Right atrium auricular region (tissue), 2 donors: ENCODE results near the gene NIPAL1. TPM values are rescaled to one million over a fixed set of nuclear protein-coding genes. Genes with fewer than 3 reads are reported as not detected.

Experiments
- DNase-seq: peaks from one replicate; pipeline ENCODE4 v3.0.0-alpha.2; 2019; ENCODE audit warnings: low spot score
- H3K27ac ChIP-seq, 2 donors: fragments of 200-600 bp; sonication (generic); 1 replicate in 1 of 2; 2 replicates in 1 of 2; pipeline ENCODE4 v1.5.1; 2016 to 2019
- H3K27me3 ChIP-seq, 2 donors: fragments of 200-600 bp; sonication (generic); one replicate each; pipeline versions ENCODE4 v1.5.1 to v1.6.0; 2017 to 2019
- H3K36me3 ChIP-seq: fragments of 200-600 bp; sonication (generic); one replicate; pipeline ENCODE4 v1.5.1; 2016
- H3K4me1 ChIP-seq, 2 donors: fragments of 200-600 bp; sonication (generic); one replicate each; pipeline versions ENCODE4 v1.5.1 to v1.6.0; 2017 to 2019
- H3K4me3 ChIP-seq, 2 donors: fragments of 200-600 bp; sonication (generic); 1 replicate in 1 of 2; 2 replicates in 1 of 2; pipeline ENCODE4 v1.5.1; 2017 to 2019; ENCODE audit warnings: mild to moderate bottlenecking in 1 of 2, moderate library complexity in 1 of 2
- H3K9me3 ChIP-seq, 2 donors: fragments of 200-600 bp; sonication (generic); one replicate each; pipeline ENCODE4 v1.5.1; 2019
- total RNA-seq, 2 donors: library from RNA; depleted of rRNA; stranded (reverse); fragments of >200 nt; gene quantifications; one replicate each; pipeline ENCODE4 v1.1.0, GENCODE V29; 2016
- TF ChIP-seq, protein P1 (sequence below), 2 donors: fragments of 200-600 bp; sonication (generic); IDR thresholded peaks; one replicate each; pipeline ENCODE4 v1.5.1; 2019; ENCODE audit warnings: antibody characterized with exemption in 2 of 2

NIPAL1 gene
- total RNA-seq, 2 donors from 2014 or later, result 0.63 to 1.4 TPM

DNA sequence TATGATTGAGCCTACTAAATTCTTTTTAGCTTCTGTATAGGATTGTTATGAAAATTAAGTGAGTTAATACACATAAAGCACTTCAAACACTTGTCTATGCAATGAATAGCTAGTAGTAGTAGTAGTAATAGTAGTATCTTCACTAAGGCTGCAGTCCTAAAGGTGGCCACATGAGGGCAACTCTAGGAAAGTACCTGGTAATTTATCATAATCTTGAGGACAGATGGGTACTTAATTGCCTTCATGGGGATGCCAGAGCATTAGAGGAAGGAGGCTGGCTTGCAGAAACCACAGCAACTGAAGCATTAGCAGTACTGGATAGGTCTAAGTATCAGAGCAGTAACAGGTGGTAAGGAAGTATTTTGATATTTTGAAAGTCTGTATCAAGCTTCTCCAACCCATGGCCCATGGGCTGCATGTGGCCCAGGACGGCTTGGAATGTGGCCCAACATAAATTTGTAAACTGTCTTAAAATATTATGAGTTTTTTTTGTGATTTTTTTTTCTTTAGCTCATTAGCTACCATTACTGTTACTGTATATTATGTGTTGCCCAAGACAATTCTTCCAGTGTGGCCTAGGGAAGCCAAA is 17.3 kb downstream of the NIPAL1 start:
- no peaks in the 10 kb centered on the region for H3K9me3 ChIP-seq
- no peak overlapping the region for H3K4me3 ChIP-seq
- TF ChIP-seq, protein P1, sequence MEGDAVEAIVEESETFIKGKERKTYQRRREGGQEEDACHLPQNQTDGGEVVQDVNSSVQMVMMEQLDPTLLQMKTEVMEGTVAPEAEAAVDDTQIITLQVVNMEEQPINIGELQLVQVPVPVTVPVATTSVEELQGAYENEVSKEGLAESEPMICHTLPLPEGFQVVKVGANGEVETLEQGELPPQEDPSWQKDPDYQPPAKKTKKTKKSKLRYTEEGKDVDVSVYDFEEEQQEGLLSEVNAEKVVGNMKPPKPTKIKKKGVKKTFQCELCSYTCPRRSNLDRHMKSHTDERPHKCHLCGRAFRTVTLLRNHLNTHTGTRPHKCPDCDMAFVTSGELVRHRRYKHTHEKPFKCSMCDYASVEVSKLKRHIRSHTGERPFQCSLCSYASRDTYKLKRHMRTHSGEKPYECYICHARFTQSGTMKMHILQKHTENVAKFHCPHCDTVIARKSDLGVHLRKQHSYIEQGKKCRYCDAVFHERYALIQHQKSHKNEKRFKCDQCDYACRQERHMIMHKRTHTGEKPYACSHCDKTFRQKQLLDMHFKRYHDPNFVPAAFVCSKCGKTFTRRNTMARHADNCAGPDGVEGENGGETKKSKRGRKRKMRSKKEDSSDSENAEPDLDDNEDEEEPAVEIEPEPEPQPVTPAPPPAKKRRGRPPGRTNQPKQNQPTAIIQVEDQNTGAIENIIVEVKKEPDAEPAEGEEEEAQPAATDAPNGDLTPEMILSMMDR (IDR thresholded peaks at IDR 0.05), result peak in 1 of 2 donors; percentile 47
- no peaks in the 10 kb centered on the region for H3K36me3 ChIP-seq
- H3K4me1 ChIP-seq, result peaks cover 0 to 6% of the 10 kb centered on the region in 2 donors
- no peak overlapping the region for H3K27ac ChIP-seq
- DNase-seq, result no peak
- H3K27me3 ChIP-seq, result no peaks in the 10 kb centered on the region

DNA sequence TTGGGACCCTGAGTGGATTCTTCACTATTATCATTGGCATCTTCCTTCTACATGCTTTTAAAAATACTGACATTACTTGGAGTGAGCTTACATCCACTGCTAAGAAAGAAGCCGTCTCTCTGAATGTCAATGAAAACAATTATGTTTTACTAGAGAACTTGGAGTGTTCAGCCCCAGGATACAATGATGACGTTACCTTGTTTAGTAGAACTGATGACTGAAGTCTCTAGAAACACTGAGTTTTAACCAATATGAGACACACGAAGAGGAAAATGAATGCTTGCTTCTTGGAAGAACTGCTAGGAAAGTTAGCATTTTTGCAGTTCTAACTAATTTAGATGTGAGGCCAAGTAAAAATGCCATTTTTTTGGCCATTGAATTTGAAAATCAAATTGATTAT is 19.4 kb downstream of the NIPAL1 start:
- TF ChIP-seq, protein P1 (IDR thresholded peaks at IDR 0.05), result no peak
- DNase-seq, result no peak
- Histone ChIP-seq H3K4me1 (peaks cover 0 to 6% of the 10 kb centered on the region in 2 donors), H3K9me3 (no peaks in the 10 kb centered on the region), H3K36me3 (no peaks in the 10 kb centered on the region), H3K27ac (no peak overlapping the region), H3K27me3 (no peaks in the 10 kb centered on the region), H3K4me3 (no peak overlapping the region)

DNA sequence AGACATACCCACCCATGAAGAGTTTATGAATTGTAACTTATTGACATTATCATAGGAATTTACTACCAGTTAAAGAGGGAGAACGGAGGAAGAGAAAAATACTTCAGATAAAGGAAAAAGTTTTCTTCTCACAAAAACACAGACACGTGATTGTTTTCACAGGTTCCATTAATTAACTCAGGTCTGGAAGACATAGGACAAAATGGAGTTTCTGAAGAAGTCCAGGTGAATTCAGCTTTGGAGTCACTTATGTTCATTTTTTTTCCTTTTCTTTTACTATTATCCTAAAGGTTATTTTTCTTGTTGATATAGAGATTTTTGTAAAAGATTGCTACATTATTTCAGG is 20.5 kb downstream of the NIPAL1 start:
- H3K4me3 ChIP-seq, result no peak overlapping the region
- no peak overlapping the region for H3K27ac ChIP-seq
- TF ChIP-seq, protein P1 (IDR thresholded peaks at IDR 0.05), result no peak
- H3K27me3 ChIP-seq, result no peaks in the 10 kb centered on the region
- no peaks in the 10 kb centered on the region for H3K9me3 ChIP-seq
- peaks cover 0 to 6% of the 10 kb centered on the region in 2 donors for H3K4me1 ChIP-seq
- no peaks in the 10 kb centered on the region for H3K36me3 ChIP-seq
- no peak for DNase-seq

DNA sequence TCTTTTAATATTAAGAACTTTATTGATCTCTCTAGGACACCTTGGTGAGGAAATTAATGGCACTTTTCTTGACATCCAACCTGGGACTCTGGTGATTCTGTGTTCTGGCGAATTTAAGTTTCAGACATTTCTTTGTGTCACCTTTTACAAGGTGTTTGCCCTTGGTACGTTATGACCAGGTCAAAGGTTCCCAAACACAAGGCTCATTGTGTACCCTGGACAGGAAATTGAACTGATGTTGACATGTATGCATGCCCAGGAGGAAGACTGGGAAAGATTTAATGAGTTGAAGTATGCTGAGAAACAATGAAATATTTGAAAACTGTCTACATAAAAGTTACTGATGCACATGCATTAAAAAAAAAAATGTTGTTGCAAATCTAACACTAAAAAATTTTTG is 22.1 kb downstream of the NIPAL1 start:
- TF ChIP-seq, protein P1 (IDR thresholded peaks at IDR 0.05), result no peak
- Histone ChIP-seq H3K36me3 (no peaks in the 10 kb centered on the region), H3K9me3 (no peaks in the 10 kb centered on the region), H3K4me3 (no peak overlapping the region), H3K27ac (no peak overlapping the region), H3K27me3 (no peaks in the 10 kb centered on the region), H3K4me1 (no peaks in the 10 kb centered on the region)
- DNase-seq, result no peak

DNA sequence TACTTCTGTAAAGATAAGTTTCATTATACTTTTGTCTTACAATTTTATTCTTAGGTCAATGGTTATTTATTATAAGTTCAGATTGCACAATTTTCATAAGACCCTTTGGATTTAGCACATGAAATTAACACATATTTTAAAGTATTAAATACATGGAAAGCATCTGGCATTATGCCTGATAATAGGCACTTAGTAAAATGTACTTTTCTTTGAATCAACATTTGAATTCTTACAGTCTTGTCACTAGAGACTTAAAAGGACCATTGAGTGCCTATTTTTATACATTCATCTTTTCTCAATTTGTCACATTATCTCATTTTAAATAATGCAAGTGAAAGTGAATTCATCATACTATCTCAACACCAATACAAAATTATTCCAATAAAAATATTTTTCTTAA is 23.0 kb downstream of the NIPAL1 start:
- H3K4me1 ChIP-seq, result no peaks in the 10 kb centered on the region
- no peak overlapping the region for H3K27ac ChIP-seq
- TF ChIP-seq, protein P1 (IDR thresholded peaks at IDR 0.05), result no peak
- H3K9me3 ChIP-seq, result no peaks in the 10 kb centered on the region
- H3K4me3 ChIP-seq, result no peak overlapping the region
- H3K36me3 ChIP-seq, result no peaks in the 10 kb centered on the region
- no peak for DNase-seq
- H3K27me3 ChIP-seq, result no peaks in the 10 kb centered on the region

DNA sequence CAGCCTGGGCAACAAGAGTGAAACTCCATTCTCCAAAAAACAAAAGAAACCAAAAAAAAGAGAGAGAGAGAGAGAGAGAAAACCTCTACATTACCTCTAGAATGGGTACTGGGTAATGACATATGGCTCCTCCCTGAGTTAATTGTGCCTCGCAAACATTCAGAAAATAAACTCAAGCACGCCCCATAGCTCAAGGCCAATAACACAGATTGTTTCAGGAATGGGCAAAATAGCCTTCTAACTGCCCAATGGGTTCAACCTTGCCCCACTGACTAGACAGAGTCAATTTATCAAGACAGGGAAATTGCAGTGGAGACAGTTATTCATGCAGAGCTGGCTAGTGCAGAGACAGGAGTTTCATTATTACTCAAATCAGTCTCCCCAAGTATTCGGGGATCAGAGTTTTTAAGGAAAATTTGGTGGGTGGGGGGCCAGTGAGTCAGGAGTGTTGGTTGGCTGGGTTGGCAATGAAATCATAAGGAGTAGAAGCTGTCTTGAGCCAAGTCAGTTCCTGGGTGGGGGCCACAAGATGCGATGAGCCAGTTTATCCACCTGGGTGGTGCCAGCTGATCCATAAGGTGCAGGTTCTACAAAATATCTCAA is 25.1 kb downstream of the NIPAL1 start:
- H3K4me3 ChIP-seq, result no peak overlapping the region
- TF ChIP-seq, protein P1 (IDR thresholded peaks at IDR 0.05), result no peak
- H3K27me3 ChIP-seq, result no peaks in the 10 kb centered on the region
- no peaks in the 10 kb centered on the region for H3K36me3 ChIP-seq
- no peaks in the 10 kb centered on the region for H3K4me1 ChIP-seq
- H3K9me3 ChIP-seq, result no peaks in the 10 kb centered on the region
- DNase-seq, result no peak
- no peak overlapping the region for H3K27ac ChIP-seq
